GM21786 (cell line): ENCODE data around the gene TRAF5.

ENCODE experiments used
- ATAC-seq: cut with Tn5 transposase; IDR thresholded peaks from one replicate; pipeline ENCODE4 v1.9.1; 2021; ENCODE audit not compliant: unreplicated experiment

Gene TRAF5

DNA sequence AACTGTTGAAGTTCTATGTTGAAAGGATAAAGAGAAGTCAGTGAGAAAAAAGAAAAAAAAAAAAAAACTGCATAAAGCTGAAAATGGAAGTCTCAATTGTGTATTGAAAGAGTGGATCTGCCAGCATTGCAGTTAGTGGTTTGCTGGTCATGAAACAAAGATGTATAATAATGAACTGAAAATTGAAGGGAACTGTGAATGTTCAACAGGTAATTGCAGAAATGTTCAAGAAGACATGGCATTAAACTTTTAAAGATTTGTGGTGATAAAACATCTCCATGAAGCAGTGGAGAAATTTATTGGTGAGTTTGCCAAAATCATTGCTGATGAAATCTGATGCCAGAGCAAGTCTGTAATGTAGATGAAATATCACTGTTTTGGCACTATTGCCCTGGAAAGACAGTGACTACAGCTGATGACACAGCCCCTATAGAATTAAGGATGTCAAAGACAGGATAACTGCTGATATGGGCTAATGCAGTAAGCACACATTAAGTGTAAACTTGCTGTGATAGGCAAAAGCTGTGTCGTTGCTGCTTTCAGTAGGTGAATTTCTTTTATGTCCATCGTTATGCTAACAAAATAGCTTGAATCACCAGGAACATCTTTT, 94.3 kb downstream of the TRAF5 start:
- ATAC-seq = no peak

DNA sequence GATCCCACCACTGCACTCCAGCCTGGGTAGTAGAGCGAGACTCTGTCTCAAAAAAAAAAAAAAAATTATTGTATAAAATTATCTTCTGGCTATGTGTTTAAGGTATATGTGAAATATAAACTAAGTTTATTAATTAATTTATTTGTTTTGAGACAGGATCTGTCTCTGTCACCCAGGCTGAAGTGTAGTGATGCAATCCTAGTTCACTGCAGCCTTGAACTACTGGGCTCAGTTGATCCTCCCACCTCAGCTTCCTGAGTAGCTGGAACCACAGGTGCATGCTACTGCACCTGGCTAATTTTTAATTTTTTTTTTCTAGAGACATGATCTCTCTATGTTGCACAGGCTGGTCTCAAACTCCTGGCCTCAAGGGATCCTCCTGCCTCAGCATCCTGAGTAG, 97.4 kb downstream of the TRAF5 start:
- no peak for ATAC-seq
